Liver (tissue), 9 donors: ENCODE results near the gene DIPK1A. TPM values are rescaled to one million over a fixed set of nuclear protein-coding genes. Genes with fewer than 3 reads are reported as not detected.

Source experiments
- DNase-seq: peaks from one replicate; pipeline ENCODE4 v3.0.0-alpha.2; 2017; ENCODE audit warnings: low spot score
- H3K27ac ChIP-seq, 2 donors: one replicate each; pipeline ENCODE4 v1.7.0; 2013; ENCODE audit warnings: inconsistent platforms in 2 of 2, low read length in 2 of 2, control low read depth in 1 of 2, low read depth in 1 of 2, mild to moderate bottlenecking in 1 of 2
- H3K27me3 ChIP-seq, 4 donors: one replicate each; pipeline versions ENCODE4 v1.6.1 to v1.7.0; 2013; ENCODE audit warnings: low read length in 3 of 4, inconsistent platforms in 1 of 4, mild to moderate bottlenecking in 1 of 4, moderate library complexity in 1 of 4; ENCODE audit not compliant: control insufficient read depth in 4 of 4, insufficient read depth in 4 of 4
- H3K36me3 ChIP-seq, 4 donors: one replicate each; pipeline versions ENCODE4 v1.6.1 to v1.7.0; 2013; ENCODE audit warnings: low read length in 3 of 4, mild to moderate bottlenecking in 3 of 4, low read depth in 1 of 4, moderate library complexity in 1 of 4; ENCODE audit not compliant: control insufficient read depth in 4 of 4, insufficient read depth in 3 of 4
- H3K4me1 ChIP-seq, 4 donors: one replicate each; pipeline versions ENCODE4 v1.6.1 to v1.7.0; 2013; ENCODE audit warnings: low read length in 3 of 4, mild to moderate bottlenecking in 3 of 4, moderate library complexity in 1 of 4; ENCODE audit not compliant: control insufficient read depth in 4 of 4, insufficient read depth in 4 of 4
- H3K4me3 ChIP-seq, 3 donors: one replicate each; pipeline versions ENCODE4 v1.6.1 to v1.7.0; 2013; ENCODE audit warnings: low read length in 3 of 3, control low read depth in 1 of 3, low read depth in 1 of 3, mild to moderate bottlenecking in 1 of 3
- H3K9ac ChIP-seq, 2 donors: one replicate each; pipeline ENCODE4 v1.7.0; 2013; ENCODE audit warnings: low read length in 2 of 2, mild to moderate bottlenecking in 2 of 2, moderate library complexity in 2 of 2, control low read depth in 1 of 2, low read depth in 1 of 2
- H3K9me3 ChIP-seq, 4 donors: one replicate each; pipeline versions ENCODE4 v1.6.1 to v1.7.0; 2013; ENCODE audit warnings: low read length in 3 of 4; ENCODE audit not compliant: control insufficient read depth in 4 of 4
- ATF3 ChIP-seq: IDR thresholded peaks from 2 replicates; pipeline ENCODE4 v1.6.1; 2016; ENCODE audit warnings: antibody characterized with exemption
- EGR1 ChIP-seq, 2 donors: IDR thresholded peaks; 2 replicates each; pipeline ENCODE4 v1.6.1; 2016 to 2018; ENCODE audit warnings: antibody characterized with exemption in 2 of 2, low read depth in 2 of 2
- FOXA1 ChIP-seq: IDR thresholded peaks from 2 replicates; pipeline ENCODE4 v1.6.1; 2016; ENCODE audit warnings: antibody characterized with exemption
- FOXA2 ChIP-seq: IDR thresholded peaks from 2 replicates; pipeline ENCODE4 v1.6.1; 2016; ENCODE audit warnings: antibody characterized with exemption
- GABPA ChIP-seq, 2 donors: IDR thresholded peaks in 1 of 2; conservative IDR thresholded peaks in 1 of 2; 2 replicates each; pipeline ENCODE4 v1.6.1; 2016; ENCODE audit warnings: antibody characterized with exemption in 2 of 2, mild to moderate bottlenecking in 1 of 2, moderate library complexity in 1 of 2
- HNF4A ChIP-seq, 2 donors: conservative IDR thresholded peaks; 2 replicates each; pipeline ENCODE4 v1.6.1; 2016; ENCODE audit warnings: antibody characterized with exemption in 2 of 2, mild to moderate bottlenecking in 2 of 2
- JUND ChIP-seq, 2 donors: IDR thresholded peaks; 2 replicates each; pipeline ENCODE4 v1.6.1; 2016; ENCODE audit warnings: antibody characterized with exemption in 2 of 2
- MAX ChIP-seq: IDR thresholded peaks from 2 replicates; pipeline ENCODE4 v1.6.1; 2016; ENCODE audit warnings: antibody characterized with exemption
- REST ChIP-seq: IDR thresholded peaks from 2 replicates; pipeline ENCODE4 v1.6.1; 2016; ENCODE audit warnings: antibody characterized with exemption, mild to moderate bottlenecking
- RXRA ChIP-seq, 2 donors: IDR thresholded peaks; 2 replicates each; pipeline ENCODE4 v1.6.1; 2017 to 2018; ENCODE audit warnings: antibody characterized with exemption in 2 of 2, mild to moderate bottlenecking in 1 of 2
- SP1 ChIP-seq: IDR thresholded peaks from 2 replicates; pipeline ENCODE4 v1.6.1; 2018; ENCODE audit warnings: antibody characterized with exemption, mild to moderate bottlenecking
- TAF1 ChIP-seq: conservative IDR thresholded peaks from 2 replicates; pipeline ENCODE4 v1.6.1; 2016; ENCODE audit warnings: antibody characterized with exemption, mild to moderate bottlenecking
- YY1 ChIP-seq: IDR thresholded peaks from 2 replicates; pipeline ENCODE4 v1.6.1; 2016; ENCODE audit warnings: antibody characterized with exemption, mild to moderate bottlenecking
- WGBS: extraction: QIAGEN DNeasy Blood & Tissue Kit; methylation state at CpG from one replicate; pipeline ENCODE4 v1.1.7; 2013; 5-methylcytosine and 5-hydroxymethylcytosine counted together
- polyA plus RNA-seq, 2 donors: library from polyadenylated mRNA; stranded (reverse) in 1 of 2; unstranded in 1 of 2; fragments of 200-250 nt in 1 of 2; fragments of >200 nt in 1 of 2; fragmentation: Nextera tagmentation in 1 of 2; extraction: Ambion mirVana in 1 of 2; gene quantifications; one replicate each; pipeline versions ENCODE4 v1.2.1 to v1.2.3, GENCODE V29; 2013 to 2015
- total RNA-seq, 2 donors: library from RNA; depleted of rRNA; stranded (reverse); fragments of >200 nt; gene quantifications; one replicate each; pipeline ENCODE4 v1.2.3, GENCODE V29; 2014
- donor health status: healthy.
- donor health status: healthy.
- donor health status: healthy.
- donor health status: healthy.
- donor health status: healthy.

The DIPK1A gene
- total and polyA plus RNA-seq, 4 donors = 7.9 to 11.6 (median 10.2) TPM

- no peaks in the 10 kb centered on the region for H3K9me3 ChIP-seq
- TF ChIP-seq EGR1 (IDR thresholded peaks at IDR 0.05; ENCODE audit: low read depth in 2 of 2) (no peak), RXRA (IDR thresholded peaks at IDR 0.05) (no peak)
- H3K27ac ChIP-seq = no peak overlapping the region
- 86% methylated on average over 4 of the region's 4 CpGs for WGBS
- no peaks in the 10 kb centered on the region for H3K27me3 ChIP-seq
- H3K36me3 ChIP-seq = no peaks in the 10 kb centered on the region
- peaks cover 0 to 11% (median 8%) of the 10 kb centered on the region in 4 donors for H3K4me1 ChIP-seq
- DNase-seq = no peak
- no peak overlapping the region for H3K4me3 ChIP-seq
- H3K9ac ChIP-seq = no peak overlapping the region
Measured at GRCh38 chr1:92862605-92863004, 98.7 kb downstream of the DIPK1A start.

- H3K9me3 ChIP-seq = no peaks in the 10 kb centered on the region
- H3K4me1 ChIP-seq = peaks cover 2 to 12% (median 8%) of the 10 kb centered on the region in 4 donors
- 75% methylated on average over 7 of the region's 7 CpGs for WGBS
- no peak for DNase-seq
- no peak overlapping the region for H3K9ac ChIP-seq
- H3K36me3 ChIP-seq = no peaks in the 10 kb centered on the region
- no peaks in the 10 kb centered on the region for H3K27me3 ChIP-seq
- H3K27ac ChIP-seq = no peak overlapping the region
- TF ChIP-seq YY1 (no peak), ATF3 (no peak), SP1 (no peak), EGR1 (IDR thresholded peaks at IDR 0.05; ENCODE audit: low read depth in 2 of 2) (no peak), FOXA1 (no peak), GABPA (IDR thresholded peaks at IDR 0.05 in 1 of 2, conservative IDR thresholded peaks at IDR 0.05 in 1 of 2) (no peak), TAF1 (no peak), JUND (IDR thresholded peaks at IDR 0.05) (no peak), HNF4A (conservative IDR thresholded peaks at IDR 0.05) (no peak), MAX (no peak), FOXA2 (no peak), REST (no peak), RXRA (IDR thresholded peaks at IDR 0.05) (no peak)
- H3K4me3 ChIP-seq = no peak overlapping the region
Measured at GRCh38 chr1:92859400-92860039, 101.7 kb downstream of the DIPK1A start.
